HEK293 (cell line): ENCODE measurements around the gene U2SURP.

Experiments
- CTCF ChIA-PET: fragments of 350-600 bp; formaldehyde crosslinking; extraction: SDS; loops from one replicate; lab custom pipeline; 2021; ENCODE audit warnings: antibody characterized with exemption; lab: Yijun Ruan, JAX
- POLR2A ChIA-PET: fragments of 300-600 bp; formaldehyde crosslinking; extraction: SDS; loops from one replicate; lab custom pipeline; 2020; ENCODE audit warnings: antibody characterized with exemption, inconsistent platforms; lab: Yijun Ruan, JAX
- H3K27ac ChIP-seq: fragments of 200-500 bp; sonication (Bioruptor generic); 2 replicates; pipeline ENCODE4 v1.5.1; 2014; ENCODE audit warnings: low read depth, low read length, control low read depth, inconsistent platforms; ENCODE audit errors: extremely low read depth
- H3K36me3 ChIP-seq, 2 experiments: fragments of 200-500 bp in 1 of 2; sonication (Bioruptor generic) in 1 of 2; 1 replicate in 1 of 2; 2 replicates in 1 of 2; pipeline ENCODE4 v1.5.1; 2014 to 2017; ENCODE audit warnings: inconsistent platforms in 2 of 2, low read length in 2 of 2; ENCODE audit not compliant: control insufficient read depth in 2 of 2, insufficient read depth in 1 of 2
- H3K4me1 ChIP-seq: fragments of 200-500 bp; sonication (Bioruptor generic); 2 replicates; pipeline ENCODE4 v1.5.1; 2014; ENCODE audit warnings: mild to moderate bottlenecking, low read length, inconsistent platforms; ENCODE audit not compliant: control insufficient read depth, insufficient read depth
- H3K4me3 ChIP-seq: 2 replicates; pipeline ENCODE4 v1.5.1; 2011; ENCODE audit warnings: low read depth, mild to moderate bottlenecking, control low read depth, low read length, moderate library complexity
- H3K9me3 ChIP-seq: fragments of 200-500 bp; sonication (Bioruptor generic); 2 replicates; pipeline ENCODE4 v1.5.1; 2014; ENCODE audit warnings: low read depth, low read length, inconsistent platforms; ENCODE audit not compliant: control insufficient read depth, insufficient read depth
- PRDM1 ChIP-seq: fragments of 450-650 bp; formaldehyde crosslinking; IDR thresholded peaks from 2 replicates; pipeline ENCODE4; 2016; ENCODE audit warnings: missing biosample characterization, missing genetic modification characterization
- REPIN1 ChIP-seq: fragments of 450-650 bp; formaldehyde crosslinking; IDR thresholded peaks from 2 replicates; pipeline ENCODE4 v1.5.1; 2017; ENCODE audit warnings: missing biosample characterization, missing genetic modification characterization, low read depth
- SCRT2 ChIP-seq: fragments of 450-650 bp; formaldehyde crosslinking; IDR thresholded peaks from 2 replicates; pipeline ENCODE4 v1.5.1; 2016; ENCODE audit warnings: missing biosample characterization, missing genetic modification characterization
- ZBTB1 ChIP-seq: fragments of 450-650 bp; formaldehyde crosslinking; IDR thresholded peaks from 2 replicates; pipeline ENCODE4 v1.5.1; 2016; ENCODE audit warnings: missing biosample characterization, missing genetic modification characterization
- ZBTB8A ChIP-seq: fragments of 450-650 bp; formaldehyde crosslinking; IDR thresholded peaks from 2 replicates; pipeline ENCODE4 v1.5.1; 2016; ENCODE audit warnings: missing biosample characterization, missing genetic modification characterization
- ZIC2 ChIP-seq: fragments of 450-650 bp; formaldehyde crosslinking; IDR thresholded peaks from 2 replicates; pipeline ENCODE4 v1.5.1; 2016; ENCODE audit warnings: missing biosample characterization, missing genetic modification characterization
- ZNF10 ChIP-seq: fragments of 450-650 bp; formaldehyde crosslinking; IDR thresholded peaks from 2 replicates; pipeline ENCODE4 v1.5.1; 2017; ENCODE audit warnings: missing biosample characterization, missing genetic modification characterization
- ZNF114 ChIP-seq: fragments of 450-650 bp; formaldehyde crosslinking; IDR thresholded peaks from 2 replicates; pipeline ENCODE4 v1.5.0; 2017; ENCODE audit warnings: missing biosample characterization, missing genetic modification characterization
- ZNF121 ChIP-seq: fragments of 450-650 bp; formaldehyde crosslinking; IDR thresholded peaks from 2 replicates; pipeline ENCODE4 v1.5.1; 2016; ENCODE audit warnings: missing biosample characterization, missing genetic modification characterization
- ZNF211 ChIP-seq: fragments of 450-650 bp; formaldehyde crosslinking; IDR thresholded peaks from 2 replicates; pipeline ENCODE4 v1.5.1; 2016; ENCODE audit warnings: low read depth, missing biosample characterization, missing genetic modification characterization
- ZNF530 ChIP-seq: fragments of 450-650 bp; formaldehyde crosslinking; IDR thresholded peaks from 2 replicates; pipeline ENCODE4 v1.5.1; 2016; ENCODE audit warnings: low read depth, missing biosample characterization, missing genetic modification characterization
- ZNF548 ChIP-seq: fragments of 450-650 bp; formaldehyde crosslinking; IDR thresholded peaks from 2 replicates; pipeline ENCODE4 v1.5.1; 2016; ENCODE audit warnings: missing biosample characterization, missing genetic modification characterization
- ZNF558 ChIP-seq: fragments of 450-650 bp; formaldehyde crosslinking; IDR thresholded peaks from 2 replicates; pipeline ENCODE4 v1.5.1; 2016; ENCODE audit warnings: missing biosample characterization, missing genetic modification characterization
- ZNF596 ChIP-seq: fragments of 450-650 bp; IDR thresholded peaks from 2 replicates; pipeline ENCODE4 v1.5.0; 2018; ENCODE audit warnings: missing biosample characterization, mild to moderate bottlenecking, missing genetic modification characterization, moderate library complexity
- TF ChIP-seq, protein P1 (sequence below): fragments of 450-650 bp; formaldehyde crosslinking; IDR thresholded peaks from 2 replicates; pipeline ENCODE4 v1.5.1; 2016; ENCODE audit warnings: missing biosample characterization, missing genetic modification characterization
- TF ChIP-seq, protein P2 (sequence below): fragments of 450-650 bp; formaldehyde crosslinking; IDR thresholded peaks from 2 replicates; pipeline ENCODE4 v1.5.1; 2016; ENCODE audit warnings: missing biosample characterization, missing genetic modification characterization
- TF ChIP-seq, protein P3 (sequence below): fragments of 450-650 bp; formaldehyde crosslinking; IDR thresholded peaks from 2 replicates; pipeline ENCODE4 v1.5.1; 2017; ENCODE audit warnings: missing biosample characterization, missing genetic modification characterization
- TF ChIP-seq, protein P4 (sequence below): fragments of 450-650 bp; formaldehyde crosslinking; IDR thresholded peaks from 2 replicates; pipeline ENCODE4 v1.5.1; 2016; ENCODE audit warnings: missing biosample characterization, missing genetic modification characterization
- TF ChIP-seq, protein P5 (sequence below): fragments of 450-650 bp; formaldehyde crosslinking; IDR thresholded peaks from 2 replicates; pipeline ENCODE4 v1.5.1; 2016; ENCODE audit warnings: missing biosample characterization, missing genetic modification characterization, borderline replicate concordance
- TF ChIP-seq, protein P6 (sequence below): fragments of 450-650 bp; formaldehyde crosslinking; IDR thresholded peaks from 2 replicates; pipeline ENCODE4 v1.5.1; 2016; ENCODE audit warnings: missing biosample characterization, missing genetic modification characterization
- TF ChIP-seq, protein P7 (sequence below): fragments of 450-650 bp; formaldehyde crosslinking; IDR thresholded peaks from 2 replicates; pipeline ENCODE4 v1.5.1; 2016; ENCODE audit warnings: missing biosample characterization, missing genetic modification characterization

Gene U2SURP

DNA sequence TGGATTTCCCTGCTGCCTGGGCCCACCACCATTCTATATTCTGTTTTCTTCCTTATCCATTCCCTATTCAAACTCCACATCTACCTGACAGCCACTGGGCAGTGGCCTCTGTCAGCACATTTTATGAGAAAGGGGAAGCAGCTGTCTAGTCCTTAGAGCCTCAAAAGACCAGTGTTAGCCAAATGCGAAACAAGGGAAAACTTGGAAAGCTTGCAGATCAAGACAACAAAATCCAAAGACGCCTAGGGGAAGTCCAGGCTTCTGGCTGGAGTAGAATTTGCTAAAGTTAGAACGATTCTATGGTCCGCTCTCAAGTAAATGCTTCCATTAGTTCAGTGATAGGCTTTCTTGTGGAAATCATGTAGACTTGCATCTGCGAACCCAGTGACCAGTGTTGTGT lies 78.8 kb downstream of the U2SURP start:
- no peak overlapping the region for H3K4me3 ChIP-seq
- TF ChIP-seq PRDM1 (tag by site-specific recombination) (no peak), ZNF121 (tag by site-specific recombination) (no peak), ZNF596 (tag by site-specific recombination) (no peak), ZNF114 (tag by site-specific recombination) (no peak), ZNF548 (tag by site-specific recombination) (no peak), ZNF558 (tag by site-specific recombination) (no peak), ZBTB8A (tag by site-specific recombination) (no peak)
- TF ChIP-seq, protein P1, sequence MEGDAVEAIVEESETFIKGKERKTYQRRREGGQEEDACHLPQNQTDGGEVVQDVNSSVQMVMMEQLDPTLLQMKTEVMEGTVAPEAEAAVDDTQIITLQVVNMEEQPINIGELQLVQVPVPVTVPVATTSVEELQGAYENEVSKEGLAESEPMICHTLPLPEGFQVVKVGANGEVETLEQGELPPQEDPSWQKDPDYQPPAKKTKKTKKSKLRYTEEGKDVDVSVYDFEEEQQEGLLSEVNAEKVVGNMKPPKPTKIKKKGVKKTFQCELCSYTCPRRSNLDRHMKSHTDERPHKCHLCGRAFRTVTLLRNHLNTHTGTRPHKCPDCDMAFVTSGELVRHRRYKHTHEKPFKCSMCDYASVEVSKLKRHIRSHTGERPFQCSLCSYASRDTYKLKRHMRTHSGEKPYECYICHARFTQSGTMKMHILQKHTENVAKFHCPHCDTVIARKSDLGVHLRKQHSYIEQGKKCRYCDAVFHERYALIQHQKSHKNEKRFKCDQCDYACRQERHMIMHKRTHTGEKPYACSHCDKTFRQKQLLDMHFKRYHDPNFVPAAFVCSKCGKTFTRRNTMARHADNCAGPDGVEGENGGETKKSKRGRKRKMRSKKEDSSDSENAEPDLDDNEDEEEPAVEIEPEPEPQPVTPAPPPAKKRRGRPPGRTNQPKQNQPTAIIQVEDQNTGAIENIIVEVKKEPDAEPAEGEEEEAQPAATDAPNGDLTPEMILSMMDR (tag by site-specific recombination) = no peak
- TF ChIP-seq, protein P2, sequence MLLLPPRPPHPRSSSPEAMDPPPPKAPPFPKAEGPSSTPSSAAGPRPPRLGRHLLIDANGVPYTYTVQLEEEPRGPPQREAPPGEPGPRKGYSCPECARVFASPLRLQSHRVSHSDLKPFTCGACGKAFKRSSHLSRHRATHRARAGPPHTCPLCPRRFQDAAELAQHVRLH = no peak
- TF ChIP-seq, protein P3, sequence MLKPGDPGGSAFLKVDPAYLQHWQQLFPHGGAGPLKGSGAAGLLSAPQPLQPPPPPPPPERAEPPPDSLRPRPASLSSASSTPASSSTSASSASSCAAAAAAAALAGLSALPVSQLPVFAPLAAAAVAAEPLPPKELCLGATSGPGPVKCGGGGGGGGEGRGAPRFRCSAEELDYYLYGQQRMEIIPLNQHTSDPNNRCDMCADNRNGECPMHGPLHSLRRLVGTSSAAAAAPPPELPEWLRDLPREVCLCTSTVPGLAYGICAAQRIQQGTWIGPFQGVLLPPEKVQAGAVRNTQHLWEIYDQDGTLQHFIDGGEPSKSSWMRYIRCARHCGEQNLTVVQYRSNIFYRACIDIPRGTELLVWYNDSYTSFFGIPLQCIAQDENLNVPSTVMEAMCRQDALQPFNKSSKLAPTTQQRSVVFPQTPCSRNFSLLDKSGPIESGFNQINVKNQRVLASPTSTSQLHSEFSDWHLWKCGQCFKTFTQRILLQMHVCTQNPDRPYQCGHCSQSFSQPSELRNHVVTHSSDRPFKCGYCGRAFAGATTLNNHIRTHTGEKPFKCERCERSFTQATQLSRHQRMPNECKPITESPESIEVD = no peak
- no peaks in the 10 kb centered on the region for H3K4me1 ChIP-seq
- no peaks in the 10 kb centered on the region for H3K36me3 ChIP-seq
- ChIA-PET CTCF (interaction anchor here (0.6 kb wide), 1 partner anchor 526 kb away, joined by 3 read pairs; no protein-coding TSS in a partner anchor), POLR2A (no interaction called here)
- no peak overlapping the region for H3K27ac ChIP-seq
- H3K9me3 ChIP-seq = no peaks in the 10 kb centered on the region

DNA sequence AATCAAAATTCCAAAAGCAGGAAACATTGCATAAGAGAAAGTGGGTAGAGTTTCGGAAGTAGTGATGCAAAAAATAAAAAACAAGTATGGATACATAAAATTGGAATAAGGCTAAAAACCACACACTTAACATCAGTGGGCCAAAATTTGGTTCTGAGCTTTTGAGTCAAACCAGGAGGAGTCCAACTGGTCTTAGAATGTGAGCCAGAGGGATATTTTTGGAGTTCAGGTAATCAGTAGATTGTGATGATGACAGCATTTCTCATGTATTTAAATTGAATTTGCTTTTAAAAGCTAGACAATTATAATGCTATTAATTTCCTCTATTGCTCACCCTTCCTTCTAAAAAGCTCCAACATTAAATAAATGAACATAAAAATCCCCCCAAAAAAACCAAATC lies 80.0 kb downstream of the U2SURP start:
- POLR2A ChIA-PET = no interaction called here
- no peaks in the 10 kb centered on the region for H3K4me1 ChIP-seq
- no peaks in the 10 kb centered on the region for H3K36me3 ChIP-seq
- no peak overlapping the region for H3K27ac ChIP-seq
- CTCF ChIA-PET = no interaction called here
- H3K4me3 ChIP-seq = no peak overlapping the region
- H3K9me3 ChIP-seq = no peaks in the 10 kb centered on the region
- TF ChIP-seq REPIN1 (no peak), ZBTB1 (tag by site-specific recombination) (no peak), ZNF211 (tag by site-specific recombination) (no peak), ZNF530 (tag by site-specific recombination) (no peak), ZIC2 (tag by site-specific recombination) (no peak), ZNF10 (tag by site-specific recombination) (no peak), SCRT2 (tag by site-specific recombination) (no peak)
- TF ChIP-seq, protein P4, sequence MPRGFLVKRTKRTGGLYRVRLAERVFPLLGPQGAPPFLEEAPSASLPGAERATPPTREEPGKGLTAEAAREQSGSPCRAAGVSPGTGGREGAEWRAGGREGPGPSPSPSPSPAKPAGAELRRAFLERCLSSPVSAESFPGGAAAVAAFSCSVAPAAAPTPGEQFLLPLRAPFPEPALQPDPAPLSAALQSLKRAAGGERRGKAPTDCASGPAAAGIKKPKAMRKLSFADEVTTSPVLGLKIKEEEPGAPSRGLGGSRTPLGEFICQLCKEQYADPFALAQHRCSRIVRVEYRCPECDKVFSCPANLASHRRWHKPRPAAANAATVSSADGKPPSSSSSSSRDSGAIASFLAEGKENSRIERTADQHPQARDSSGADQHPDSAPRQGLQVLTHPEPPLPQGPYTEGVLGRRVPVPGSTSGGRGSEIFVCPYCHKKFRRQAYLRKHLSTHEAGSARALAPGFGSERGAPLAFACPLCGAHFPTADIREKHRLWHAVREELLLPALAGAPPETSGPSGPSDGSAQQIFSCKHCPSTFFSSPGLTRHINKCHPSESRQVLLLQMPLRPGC (tag by site-specific recombination) = no peak
- TF ChIP-seq, protein P5, sequence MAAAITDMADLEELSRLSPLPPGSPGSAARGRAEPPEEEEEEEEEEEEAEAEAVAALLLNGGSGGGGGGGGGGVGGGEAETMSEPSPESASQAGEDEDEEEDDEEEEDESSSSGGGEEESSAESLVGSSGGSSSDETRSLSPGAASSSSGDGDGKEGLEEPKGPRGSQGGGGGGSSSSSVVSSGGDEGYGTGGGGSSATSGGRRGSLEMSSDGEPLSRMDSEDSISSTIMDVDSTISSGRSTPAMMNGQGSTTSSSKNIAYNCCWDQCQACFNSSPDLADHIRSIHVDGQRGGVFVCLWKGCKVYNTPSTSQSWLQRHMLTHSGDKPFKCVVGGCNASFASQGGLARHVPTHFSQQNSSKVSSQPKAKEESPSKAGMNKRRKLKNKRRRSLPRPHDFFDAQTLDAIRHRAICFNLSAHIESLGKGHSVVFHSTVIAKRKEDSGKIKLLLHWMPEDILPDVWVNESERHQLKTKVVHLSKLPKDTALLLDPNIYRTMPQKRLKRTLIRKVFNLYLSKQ (tag by site-specific recombination) = no peak
- TF ChIP-seq, protein P6, sequence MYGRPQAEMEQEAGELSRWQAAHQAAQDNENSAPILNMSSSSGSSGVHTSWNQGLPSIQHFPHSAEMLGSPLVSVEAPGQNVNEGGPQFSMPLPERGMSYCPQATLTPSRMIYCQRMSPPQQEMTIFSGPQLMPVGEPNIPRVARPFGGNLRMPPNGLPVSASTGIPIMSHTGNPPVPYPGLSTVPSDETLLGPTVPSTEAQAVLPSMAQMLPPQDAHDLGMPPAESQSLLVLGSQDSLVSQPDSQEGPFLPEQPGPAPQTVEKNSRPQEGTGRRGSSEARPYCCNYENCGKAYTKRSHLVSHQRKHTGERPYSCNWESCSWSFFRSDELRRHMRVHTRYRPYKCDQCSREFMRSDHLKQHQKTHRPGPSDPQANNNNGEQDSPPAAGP (tag by site-specific recombination) = no peak
- TF ChIP-seq, protein P7, sequence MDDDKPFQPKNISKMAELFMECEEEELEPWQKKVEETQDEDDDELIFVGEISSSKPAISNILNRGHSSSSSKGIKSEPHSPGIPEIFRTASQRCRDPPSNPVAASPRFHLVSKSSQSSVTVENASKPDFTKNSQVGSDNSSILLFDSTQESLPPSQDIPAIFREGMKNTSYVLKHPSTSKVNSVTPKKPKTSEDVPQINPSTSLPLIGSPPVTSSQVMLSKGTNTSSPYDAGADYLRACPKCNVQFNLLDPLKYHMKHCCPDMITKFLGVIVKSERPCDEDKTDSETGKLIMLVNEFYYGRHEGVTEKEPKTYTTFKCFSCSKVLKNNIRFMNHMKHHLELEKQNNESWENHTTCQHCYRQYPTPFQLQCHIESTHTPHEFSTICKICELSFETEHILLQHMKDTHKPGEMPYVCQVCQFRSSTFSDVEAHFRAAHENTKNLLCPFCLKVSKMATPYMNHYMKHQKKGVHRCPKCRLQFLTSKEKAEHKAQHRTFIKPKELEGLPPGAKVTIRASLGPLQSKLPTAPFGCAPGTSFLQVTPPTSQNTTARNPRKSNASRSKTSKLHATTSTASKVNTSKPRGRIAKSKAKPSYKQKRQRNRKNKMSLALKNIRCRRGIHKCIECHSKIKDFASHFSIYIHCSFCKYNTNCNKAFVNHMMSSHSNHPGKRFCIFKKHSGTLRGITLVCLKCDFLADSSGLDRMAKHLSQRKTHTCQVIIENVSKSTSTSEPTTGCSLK = no peak
- TF ChIP-seq, protein P1 (tag by site-specific recombination) = no peak
